ENCODE results near the gene APOA4. TPM values are rescaled to one million over a fixed set of nuclear protein-coding genes. Genes with fewer than 3 reads are reported as not detected.

The APOA4 gene
- total RNA-seq, 1 donor from 2014 or later, result not detected

DNA sequence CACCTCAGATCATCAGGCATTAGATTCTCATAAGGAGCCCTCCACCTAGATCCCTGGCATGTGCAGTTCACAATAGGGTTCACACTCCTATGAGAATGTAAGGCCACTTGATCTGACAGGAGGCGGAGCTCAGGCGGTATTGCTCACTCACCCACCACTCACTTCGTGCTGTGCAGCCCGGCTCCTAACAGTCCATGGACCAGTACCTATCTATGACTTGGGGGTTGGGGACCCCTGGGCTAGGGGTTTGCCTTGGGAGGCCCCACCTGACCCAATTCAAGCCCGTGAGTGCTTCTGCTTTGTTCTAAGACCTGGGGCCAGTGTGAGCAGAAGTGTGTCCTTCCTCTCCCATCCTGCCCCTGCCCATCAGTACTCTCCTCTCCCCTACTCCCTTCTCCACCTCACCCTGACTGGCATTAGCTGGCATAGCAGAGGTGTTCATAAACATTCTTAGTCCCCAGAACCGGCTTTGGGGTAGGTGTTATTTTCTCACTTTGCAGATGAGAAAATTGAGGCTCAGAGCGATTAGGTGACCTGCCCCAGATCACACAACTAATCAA lies 8.8 kb upstream of the APOA4 start:
- no peak for DNase-seq (ENCODE audit: extremely low read depth, low read depth, low spot score)

DNA sequence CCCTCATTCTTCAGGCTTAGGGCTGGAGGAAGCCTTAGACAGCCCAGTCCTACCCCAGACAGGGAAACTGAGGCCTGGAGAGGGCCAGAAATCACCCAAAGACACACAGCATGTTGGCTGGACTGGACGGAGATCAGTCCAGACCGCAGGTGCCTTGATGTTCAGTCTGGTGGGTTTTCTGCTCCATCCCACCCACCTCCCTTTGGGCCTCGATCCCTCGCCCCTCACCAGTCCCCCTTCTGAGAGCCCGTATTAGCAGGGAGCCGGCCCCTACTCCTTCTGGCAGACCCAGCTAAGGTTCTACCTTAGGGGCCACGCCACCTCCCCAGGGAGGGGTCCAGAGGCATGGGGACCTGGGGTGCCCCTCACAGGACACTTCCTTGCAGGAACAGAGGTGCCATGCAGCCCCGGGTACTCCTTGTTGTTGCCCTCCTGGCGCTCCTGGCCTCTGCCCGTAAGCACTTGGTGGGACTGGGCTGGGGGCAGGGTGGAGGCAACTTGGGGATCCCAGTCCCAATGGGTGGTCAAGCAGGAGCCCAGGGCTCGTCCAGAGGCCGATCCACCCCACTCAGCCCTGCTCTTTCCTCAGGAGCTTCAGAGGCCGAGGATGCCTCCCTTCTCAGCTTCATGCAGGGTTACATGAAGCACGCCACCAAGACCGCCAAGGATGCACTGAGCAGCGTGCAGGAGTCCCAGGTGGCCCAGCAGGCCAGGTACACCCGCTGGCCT lies 7.2 kb upstream of the APOA4 start:
- no peak for DNase-seq (ENCODE audit: extremely low read depth, low read depth, low spot score)

DNA sequence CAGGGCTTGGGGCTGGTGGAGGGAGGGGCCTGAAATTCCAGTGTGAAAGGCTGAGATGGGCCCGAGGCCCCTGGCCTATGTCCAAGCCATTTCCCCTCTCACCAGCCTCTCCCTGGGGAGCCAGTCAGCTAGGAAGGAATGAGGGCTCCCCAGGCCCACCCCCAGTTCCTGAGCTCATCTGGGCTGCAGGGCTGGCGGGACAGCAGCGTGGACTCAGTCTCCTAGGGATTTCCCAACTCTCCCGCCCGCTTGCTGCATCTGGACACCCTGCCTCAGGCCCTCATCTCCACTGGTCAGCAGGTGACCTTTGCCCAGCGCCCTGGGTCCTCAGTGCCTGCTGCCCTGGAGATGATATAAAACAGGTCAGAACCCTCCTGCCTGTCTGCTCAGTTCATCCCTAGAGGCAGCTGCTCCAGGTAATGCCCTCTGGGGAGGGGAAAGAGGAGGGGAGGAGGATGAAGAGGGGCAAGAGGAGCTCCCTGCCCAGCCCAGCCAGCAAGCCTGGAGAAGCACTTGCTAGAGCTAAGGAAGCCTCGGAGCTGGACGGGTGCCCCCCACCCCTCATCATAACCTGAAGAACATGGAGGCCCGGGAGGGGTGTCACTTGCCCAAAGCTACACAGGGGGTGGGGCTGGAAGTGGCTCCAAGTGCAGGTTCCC lies 6.5 kb upstream of the APOA4 start, which contains the start of gene APOC3:
TSS of gene APOC3 (plus strand) at position 383 of the 659 bp plus-strand sequence. CDS start 676 bp downstream, outside the sequence.
- DNase-seq (ENCODE audit: extremely low read depth, low read depth, low spot score), result no peak

DNA sequence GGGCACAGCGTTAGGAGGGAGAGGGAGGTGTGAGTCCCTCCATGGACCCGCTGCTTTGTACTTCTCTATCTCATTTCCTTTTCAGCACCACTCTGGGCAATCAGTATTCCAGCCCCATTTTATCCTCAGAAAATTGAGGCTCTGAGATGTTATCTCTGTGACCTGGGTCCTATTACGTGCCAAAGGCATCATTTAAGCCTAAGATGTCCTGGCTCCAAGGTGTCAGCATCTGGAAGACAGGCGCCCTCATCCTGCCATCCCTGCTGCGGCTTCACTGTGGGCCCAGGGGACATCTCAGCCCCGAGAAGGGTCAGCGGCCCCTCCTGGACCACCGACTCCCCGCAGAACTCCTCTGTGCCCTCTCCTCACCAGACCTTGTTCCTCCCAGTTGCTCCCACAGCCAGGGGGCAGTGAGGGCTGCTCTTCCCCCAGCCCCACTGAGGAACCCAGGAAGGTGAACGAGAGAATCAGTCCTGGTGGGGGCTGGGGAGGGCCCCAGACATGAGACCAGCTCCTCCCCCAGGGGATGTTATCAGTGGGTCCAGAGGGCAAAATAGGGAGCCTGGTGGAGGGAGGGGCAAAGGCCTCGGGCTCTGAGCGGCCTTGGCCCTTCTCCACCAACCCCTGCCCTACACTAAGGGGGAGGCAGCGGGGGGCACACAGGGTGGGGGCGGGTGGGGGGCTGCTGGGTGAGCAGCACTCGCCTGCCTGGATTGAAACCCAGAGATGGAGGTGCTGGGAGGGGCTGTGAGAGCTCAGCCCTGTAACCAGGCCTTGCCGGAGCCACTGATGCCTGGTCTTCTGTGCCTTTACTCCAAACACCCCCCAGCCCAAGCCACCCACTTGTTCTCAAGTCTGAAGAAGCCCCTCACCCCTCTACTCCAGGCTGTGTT lies 5.8 kb upstream of the APOA4 start:
- no peak for DNase-seq (ENCODE audit: extremely low read depth, low read depth, low spot score)

DNA sequence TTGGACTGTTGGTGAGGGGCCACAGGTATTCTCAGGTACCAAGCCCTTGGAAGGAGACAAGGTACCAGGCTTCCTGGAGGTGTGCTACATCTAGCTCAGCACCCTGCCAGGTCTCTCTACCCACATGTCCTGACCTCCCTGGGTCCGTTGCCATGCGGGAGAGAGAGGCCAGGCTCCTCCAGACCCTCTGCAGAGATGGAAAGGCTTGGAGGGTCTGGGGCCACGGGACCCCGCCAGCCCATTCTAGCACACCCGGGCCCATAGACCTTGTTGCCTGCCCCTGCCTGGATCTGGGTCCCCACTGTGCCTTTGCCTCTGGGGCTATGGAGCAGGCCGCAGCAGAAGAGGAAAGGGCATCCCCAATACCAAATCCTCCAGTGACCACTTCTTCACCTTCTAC lies 4.4 kb upstream of the APOA4 start:
- no peak for DNase-seq (ENCODE audit: extremely low read depth, low read depth, low spot score)

DNA sequence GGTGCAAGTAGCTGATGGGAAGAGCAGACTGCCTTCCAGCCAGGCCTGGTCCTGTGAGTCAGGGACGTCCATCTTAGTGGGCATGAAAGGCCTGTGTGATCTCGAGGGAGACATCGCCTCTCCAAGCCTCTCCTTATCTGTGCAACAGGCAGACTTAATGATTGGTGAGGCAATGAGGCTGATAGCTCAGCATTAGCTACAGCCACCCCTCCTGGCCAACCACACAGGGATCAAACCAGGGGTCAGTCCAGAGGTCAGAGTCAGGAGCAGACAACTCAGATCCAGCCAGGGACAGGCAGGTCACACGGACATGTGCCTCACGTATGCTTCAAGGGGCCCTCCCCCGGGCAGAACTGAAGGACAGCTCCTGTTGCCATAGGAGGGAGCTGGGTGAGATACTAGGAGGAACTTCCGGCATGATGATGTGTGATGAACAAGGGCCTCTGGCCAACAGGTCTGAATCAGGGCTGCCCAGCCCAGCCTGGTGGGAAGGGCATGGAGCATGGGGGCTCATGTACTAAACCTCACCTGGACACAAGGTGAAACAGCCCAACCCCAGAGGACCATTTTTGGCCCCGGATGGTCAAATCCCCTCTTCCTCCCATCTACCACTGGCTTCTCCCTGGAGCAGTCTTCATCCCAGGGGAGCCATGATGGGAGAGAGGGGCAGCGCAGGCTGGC lies 3.8 kb upstream of the APOA4 start:
- no peak for DNase-seq (ENCODE audit: extremely low read depth, low read depth, low spot score)

DNA sequence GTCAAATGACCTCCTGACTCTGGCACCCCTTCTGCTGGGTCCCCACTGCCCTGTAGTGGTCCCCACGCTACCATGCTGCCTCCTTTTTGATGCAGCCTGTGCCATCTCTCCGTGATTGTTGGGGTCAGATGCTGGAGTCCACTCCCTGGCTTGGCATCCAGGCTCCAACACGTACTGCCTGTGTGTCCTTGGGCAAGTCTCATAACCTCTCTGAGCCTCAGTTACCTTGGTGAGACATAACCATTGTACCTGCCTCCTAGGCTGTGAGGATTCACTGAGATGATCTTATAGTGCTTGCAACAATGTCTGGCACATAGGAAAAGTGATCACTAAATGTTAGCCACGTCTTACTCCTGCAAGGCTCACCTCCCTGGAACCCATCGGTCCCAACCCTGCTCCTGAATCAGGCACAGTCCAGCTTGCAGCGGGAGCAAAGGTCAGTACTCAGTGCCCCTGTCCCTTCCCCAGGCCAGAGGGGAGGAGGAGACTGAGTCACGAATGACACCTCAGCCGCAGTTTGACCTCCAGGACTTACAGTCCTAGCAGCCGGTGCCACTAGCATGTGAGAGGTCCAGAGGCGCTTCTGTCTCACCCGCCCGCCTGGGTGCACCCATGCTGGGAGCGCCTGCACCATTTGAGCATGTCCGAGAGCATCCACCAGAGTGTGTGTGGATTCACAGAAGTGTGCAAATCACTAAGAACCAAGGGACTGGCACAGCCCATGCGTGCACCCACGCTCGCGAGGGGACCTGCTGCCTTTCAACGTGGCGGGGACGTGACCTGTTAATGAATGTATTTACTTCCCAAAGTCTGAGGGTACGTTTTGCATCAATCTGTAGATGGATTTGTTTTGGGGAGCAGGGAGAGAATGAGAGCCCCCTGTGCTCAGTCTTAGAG lies 3.0 kb upstream of the APOA4 start:
- no peak for DNase-seq (ENCODE audit: extremely low read depth, low read depth, low spot score)

DNA sequence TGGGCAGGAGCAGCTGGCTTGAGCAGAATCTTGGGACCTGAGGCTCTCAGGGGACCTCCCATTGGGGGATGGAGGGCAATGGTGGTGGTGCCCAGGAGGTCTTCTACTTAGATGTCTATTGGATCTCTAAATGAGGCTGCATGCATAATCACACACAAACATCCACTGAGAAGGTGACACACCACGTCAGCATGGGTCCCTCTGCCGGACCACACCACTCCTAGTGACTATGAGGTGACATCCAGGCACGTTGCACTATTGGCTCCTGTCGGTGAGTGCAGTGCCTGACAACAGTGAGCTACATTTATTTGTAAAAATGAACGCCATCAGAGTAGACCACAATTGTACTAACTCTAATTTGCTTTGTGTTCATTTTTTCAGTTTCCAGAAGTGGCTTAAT lies 2.3 kb upstream of the APOA4 start:
- no peak for DNase-seq (ENCODE audit: extremely low read depth, low read depth, low spot score)

DNA sequence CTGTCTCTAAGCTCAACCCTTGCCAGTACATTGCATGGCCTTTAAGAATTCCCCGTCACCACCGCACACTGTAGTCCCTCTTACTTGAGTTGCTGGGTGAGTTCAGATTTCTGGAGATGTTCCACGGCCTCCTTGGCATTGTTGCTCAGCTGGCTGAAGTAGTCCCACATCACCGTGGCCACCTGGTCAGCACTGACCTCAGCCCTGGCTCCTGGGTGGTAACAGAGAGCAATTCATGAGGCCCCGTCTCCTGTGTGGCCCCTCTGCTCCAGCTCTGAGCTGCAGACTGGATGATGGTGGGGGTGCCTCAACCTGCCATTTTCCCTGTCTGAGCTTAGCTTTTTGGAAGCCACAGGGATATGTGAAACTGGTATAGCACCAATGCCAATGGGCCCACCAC lies 529 bp downstream of the APOA4 start:
- no peak for DNase-seq (ENCODE audit: extremely low read depth, low read depth, low spot score)

DNA sequence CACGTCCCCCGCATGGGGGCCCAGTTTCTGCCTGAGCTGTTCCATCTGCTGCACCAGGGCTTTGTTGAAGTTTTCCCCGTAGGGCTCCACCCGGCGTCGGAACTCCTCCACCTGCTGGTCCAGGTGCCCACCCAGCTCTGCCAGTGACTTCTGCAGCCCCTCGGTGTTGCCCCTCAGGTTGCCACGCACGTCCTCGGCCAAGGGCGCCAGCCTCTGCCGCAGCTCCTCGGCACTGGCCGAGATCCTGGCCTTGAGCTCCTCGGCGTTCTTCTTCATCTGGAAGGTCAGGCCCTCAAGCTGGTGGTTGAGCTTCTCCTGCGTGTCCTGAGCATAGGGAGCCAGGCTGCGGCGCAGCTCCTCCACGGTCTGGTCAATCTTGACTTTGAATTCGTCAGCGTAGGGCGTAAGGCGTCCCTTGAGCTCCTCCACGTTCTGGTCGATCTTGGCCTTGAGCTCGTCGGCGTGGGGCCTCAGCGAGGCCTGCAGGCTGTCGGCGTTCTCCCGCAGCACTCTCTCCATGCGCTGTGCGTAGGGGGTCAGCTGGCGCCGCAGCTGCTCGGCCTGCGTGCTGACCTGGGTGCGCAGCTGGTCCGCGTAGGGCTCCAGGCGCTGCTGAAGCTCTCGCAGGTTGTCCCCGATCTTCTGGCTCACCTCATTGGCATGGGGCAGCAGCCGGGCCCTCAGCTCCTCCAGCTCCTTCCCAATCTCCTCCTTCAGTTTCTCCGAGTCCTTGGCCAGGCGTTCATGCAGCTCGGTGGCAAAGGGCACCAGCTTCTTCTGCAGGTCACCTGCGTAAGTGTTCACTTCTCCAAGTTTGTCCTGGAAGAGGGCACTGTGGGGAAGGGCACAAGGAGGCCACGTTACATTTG lies 1.8 kb downstream of the APOA4 start:
- no peak for DNase-seq (ENCODE audit: extremely low read depth, low read depth, low spot score)

DNA sequence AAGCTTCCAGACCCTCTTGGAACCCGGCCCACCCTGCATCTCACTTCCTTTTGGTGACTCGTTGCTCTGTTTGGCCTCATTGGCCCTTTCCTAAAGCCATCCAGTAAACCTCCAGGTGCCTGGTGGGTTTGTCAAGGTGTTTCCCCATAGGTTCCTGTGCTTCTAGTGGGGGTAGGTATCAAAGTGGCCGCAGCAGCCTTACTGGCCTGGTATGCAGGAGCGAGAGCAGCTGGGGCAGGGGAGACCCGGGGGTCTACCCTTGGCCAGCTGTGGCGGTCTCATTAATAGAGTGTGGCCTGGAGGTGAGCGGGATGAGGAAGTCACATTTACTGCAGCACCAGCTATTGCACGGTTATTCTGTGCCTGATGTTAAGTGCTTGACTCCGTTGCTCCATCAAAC lies 4.1 kb downstream of the APOA4 start:
- no peak for DNase-seq (ENCODE audit: extremely low read depth, low read depth, low spot score)

DNA sequence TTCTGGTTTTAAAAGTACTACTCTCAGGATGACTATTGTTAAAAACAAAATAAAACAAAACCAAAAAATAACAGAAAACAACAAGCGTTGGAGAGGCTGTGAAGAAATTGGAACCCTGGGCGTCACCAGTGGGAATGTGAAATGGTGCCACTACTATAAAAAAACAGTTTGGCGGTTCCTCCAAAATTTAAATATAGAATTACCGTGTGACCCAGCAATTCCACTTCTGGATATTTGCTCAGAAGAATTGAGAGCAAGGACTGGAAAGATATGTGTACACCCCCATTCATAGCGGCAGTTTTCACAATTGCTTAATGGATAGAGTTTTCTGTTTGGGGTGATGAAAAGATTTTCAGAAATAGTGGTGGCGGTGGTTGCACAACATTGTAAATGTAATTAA lies 8.6 kb downstream of the APOA4 start:
- no peak for DNase-seq (ENCODE audit: extremely low read depth, low read depth, low spot score)

DNA sequence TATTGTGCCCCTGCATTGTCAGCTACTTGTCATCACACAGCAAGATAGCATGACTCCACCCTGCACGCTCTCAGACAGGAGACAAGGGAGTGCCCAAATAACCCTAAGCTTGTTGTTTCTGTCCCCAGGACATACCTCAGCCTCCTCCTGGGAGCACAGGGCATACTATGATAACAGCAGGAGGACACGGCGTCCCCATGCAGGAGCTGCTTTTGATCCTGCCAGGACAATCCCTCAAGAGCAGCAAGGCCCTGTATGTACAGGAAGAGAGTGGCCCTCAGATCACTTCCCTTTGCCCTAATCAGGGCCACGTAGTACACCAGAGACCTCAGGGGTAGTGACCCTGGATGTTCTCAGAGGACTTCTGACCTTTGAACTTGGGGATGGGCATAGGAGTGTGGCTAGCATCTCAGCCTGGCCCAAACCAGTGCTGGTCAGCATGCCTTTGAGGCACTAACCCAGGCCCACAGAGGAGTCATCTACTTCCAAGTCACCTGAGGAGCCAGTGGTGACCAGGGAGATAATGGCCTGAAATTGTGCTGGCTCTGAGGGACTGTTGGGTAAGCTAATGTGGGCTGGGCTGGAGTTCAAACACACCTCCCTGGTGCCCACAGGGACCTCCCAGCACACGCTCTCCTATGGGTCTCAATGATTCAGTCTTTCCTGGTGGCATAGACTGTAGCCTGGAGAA lies 9.2 kb downstream of the APOA4 start:
- no peak for DNase-seq (ENCODE audit: extremely low read depth, low read depth, low spot score)

DNA sequence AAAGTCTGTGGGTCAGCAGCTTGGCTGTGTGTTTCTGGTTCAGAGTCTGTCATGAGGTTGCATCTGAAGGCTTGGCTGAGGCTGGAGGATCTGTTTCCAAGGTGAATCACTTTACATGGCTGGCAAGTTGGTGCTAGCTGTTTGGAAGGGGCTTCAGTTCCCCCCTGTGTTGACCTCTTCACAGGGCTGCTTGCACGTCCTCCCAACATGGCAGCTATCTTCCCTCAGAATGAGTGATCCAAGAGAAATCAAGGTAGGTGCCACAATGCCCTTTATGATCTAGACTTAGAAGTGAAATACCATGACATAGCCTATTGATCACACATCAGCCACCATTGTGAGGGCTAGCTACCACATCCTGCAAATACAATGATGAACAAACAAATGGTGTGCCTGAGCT lies 9.9 kb downstream of the APOA4 start:
- no peak for DNase-seq (ENCODE audit: extremely low read depth, low read depth, low spot score)

DNA sequence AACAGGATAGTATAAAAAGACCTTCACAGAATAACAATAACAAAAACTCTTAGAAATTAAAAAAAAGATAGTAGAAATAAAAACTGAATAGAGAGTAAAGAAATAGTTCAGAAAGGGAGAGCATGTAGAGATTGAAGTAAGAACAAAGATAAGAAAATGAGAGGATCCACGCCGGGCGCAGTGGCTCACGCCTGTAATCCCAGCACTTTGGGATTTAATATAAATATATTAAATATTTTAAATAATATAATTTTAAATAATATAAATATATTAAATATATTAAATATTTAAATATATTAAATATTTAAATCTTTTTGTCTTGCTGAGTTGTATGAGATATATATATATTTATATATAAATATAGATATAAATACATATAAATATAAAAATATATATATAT lies 11.0 kb downstream of the APOA4 start:
- DNase-seq (ENCODE audit: extremely low read depth, low read depth, low spot score), result no peak

DNA sequence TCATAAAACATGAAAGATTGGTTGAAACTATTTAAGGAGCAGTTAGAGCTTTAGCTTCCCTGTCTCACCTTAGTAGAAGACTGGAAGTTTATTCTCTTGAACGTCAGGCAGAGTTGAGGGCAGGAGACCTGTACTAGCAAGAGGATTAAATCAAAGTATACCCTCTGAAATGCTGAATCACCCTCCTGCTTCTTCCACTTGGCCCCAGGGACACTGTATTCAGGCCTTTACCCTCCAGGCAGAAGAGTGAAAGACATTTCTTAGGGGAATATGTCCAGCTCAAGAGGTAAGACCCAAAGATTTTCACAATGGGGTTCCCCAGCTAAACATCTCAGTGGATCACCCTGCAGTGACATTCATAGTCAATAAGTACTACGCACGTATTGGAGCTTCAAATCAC lies 11.9 kb downstream of the APOA4 start:
- DNase-seq (ENCODE audit: extremely low read depth, low read depth, low spot score), result no peak

DNA sequence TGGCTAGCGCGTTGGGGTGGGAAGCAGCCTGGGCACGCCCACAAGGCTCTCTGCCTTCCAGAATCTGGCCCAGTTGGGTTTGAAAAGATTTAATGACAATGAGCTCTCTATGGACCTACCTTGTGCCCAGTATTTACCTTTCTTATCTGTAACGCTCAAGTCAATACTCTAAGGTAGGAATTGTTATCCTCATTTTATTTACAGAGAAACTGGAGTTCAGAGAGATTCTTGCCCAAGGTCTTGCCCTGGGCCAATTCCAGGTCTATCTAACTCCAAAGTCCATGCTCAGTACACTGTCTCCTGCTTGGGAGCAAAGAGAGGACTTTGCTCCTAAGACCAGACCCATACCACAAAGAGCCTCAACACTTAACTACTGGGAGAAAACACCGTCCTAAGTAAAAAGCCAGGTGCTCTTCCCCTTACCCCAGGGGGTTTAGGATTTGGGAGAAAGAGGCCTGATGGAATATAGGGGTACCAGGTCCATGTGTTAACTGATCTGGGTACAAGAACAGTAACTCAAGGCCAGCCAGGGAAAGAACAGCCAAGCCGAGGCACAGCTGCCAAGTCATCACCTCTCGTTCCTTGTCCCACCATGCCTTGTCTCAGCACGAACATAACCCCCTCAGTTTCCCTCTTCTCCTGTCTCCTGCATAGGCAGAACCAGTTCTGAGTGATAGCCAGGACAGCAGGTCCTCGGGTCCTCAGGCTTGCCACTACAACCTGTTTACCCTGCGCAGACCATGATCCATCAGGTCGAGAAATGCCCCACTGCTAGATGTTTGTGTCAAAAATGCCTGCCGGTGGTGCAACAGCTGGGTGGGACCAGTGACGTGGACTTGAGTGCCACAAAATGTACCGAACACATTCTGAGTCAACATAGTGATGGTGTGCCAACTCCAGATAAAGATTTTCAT lies 14.6 kb downstream of the APOA4 start:
- no peak for DNase-seq (ENCODE audit: extremely low read depth, low read depth, low spot score)

All from glomerular endothelial cell (primary cell).